HG03378 (cell line): Measurements from ENCODE around the gene COL23A1.

Experiments
- ATAC-seq: cut with Tn5 transposase; IDR thresholded peaks from one replicate; pipeline ENCODE4 v1.9.1; 2021; ENCODE audit warnings: mild to moderate bottlenecking, moderate library complexity; ENCODE audit not compliant: unreplicated experiment

The COL23A1 gene

GRCh38 chr5:178349075-178349511 lies 241.1 kb downstream of the COL23A1 start:
- no peak for ATAC-seq

GRCh38 chr5:178348356-178349074 lies 241.7 kb downstream of the COL23A1 start:
- no peak for ATAC-seq

DNA sequence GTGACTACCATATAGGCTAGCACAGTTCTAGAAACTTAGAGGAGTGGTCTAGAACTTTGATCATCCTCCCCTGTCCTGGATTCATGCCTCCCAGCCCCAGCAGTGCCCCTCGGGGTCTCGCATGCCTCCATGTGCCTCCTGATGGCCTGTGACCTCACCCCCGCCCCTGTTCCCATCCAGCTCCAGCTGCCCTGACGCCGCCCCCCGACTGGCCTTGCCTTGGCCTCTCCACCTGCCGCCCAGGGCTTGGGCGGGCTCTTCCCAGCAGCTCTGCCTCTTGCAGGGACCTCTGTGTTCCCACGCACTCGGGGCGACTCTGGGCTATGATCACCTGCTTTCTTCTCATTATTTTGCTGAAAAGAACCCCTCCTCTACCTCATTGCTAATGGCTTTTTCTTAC lies 242.2 kb downstream of the COL23A1 start:
- no peak for ATAC-seq

GRCh38 chr5:178346607-178347334 lies 243.4 kb downstream of the COL23A1 start:
- no peak for ATAC-seq

- no peak for ATAC-seq
Measured at GRCh38 chr5:178343306-178343705, 246.9 kb downstream of the COL23A1 start.

DNA sequence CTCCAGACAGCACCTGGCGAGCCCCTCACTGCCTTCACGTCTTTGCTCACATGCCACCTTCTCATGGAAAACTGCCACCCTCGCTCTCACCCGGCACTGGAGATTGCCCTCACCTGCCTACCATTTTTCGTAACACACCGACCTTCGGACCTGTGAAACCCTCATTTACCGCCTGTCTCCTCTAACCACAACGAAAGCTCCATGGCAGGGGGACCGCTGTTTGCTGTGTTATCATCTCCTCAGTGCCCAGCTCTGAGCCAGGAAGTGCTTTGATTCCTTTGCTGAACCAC lies 248.4 kb downstream of the COL23A1 start:
- ATAC-seq = no peak

GRCh38 chr5:178341091-178341850 lies 248.9 kb downstream of the COL23A1 start:
- no peak for ATAC-seq

DNA sequence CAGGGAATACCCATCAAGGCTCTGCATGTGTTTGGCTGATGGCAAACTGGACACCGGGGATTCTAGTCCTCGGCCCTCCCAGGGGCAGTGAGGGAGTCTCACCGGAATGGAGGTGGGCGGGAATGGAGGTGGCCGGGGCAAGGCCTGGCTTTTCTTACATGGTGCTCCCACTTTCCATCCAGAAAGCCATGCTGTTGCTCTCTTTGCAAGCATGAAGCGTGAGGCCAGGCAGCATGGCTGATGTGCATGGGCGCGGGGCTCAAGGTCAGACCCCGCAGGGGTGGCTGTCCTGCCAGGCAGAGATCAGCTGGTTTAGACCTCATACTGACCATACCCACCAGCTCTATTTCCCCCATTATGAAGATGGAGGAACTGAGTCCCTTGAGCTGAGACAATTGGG lies 249.6 kb downstream of the COL23A1 start:
- ATAC-seq = no peak

DNA sequence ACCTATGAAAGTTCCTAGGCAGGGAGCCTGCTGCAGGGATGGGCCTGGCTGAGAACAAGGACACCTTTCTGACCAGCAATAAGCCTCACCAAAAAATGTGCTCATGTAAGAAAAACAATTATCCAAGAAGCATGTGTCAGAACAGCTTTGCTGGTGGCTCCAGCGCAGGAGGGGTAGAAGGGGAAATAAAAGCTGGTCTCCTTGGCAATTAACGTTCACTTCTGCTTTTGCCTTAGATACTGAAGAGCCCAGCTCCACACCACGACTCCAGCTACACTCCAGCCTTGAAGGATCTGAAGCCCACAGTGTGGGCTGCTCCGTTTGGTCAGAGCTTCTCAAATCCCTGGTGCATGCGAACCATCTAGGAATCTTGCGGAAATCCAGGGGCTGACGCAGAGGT lies 250.0 kb downstream of the COL23A1 start:
- ATAC-seq = no peak

GRCh38 chr5:178339272-178339671 lies 250.9 kb downstream of the COL23A1 start:
- ATAC-seq = no peak

DNA sequence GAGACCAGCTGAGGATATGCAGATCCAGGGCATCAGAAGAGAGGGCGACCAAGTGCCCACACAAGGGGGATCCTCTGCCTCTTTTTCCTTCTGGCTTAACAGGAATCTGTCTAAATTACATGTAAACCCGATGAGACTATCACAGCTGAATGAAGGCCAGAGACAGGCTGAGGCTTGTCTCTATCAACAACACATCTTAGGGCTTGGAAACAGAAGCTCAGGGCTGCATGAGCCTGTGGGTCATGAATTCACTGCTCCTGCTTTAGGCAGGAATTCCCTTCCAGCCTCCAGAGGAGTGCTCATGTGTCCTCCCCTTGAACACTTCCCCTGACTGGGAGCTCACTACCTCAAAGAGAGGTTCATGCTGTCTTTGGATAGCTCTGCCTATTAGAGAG lies 251.4 kb downstream of the COL23A1 start:
- no peak for ATAC-seq

DNA sequence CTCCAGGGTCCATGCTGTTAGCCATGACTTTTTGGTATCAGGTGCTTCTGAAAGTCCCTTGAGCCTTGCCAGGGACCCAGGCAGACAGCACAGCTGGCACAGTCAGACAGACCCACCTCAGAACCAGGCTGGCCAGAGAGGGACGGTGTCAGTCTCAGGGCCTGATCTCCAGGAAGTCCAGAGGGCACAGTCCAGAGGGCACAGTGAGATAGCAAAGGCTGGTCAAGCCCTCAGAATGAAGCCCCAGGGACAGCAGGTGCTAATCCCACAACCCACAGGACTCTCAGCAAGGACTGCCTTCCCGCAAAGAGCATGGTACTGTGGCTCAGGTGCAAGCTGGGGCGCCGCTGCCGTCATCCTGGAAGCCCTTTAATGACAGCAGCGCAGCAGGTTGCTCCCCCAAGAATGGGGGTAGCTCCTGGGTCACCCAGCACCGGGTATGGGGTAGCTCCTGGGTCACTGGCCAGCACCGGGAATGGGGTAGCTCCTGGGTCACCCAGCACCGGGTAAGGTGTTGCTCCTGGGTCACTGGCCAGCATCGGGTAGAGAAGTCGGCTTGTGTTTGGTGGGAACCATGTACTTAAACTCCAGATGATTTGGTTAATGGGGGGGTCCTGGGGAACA lies 252.0 kb downstream of the COL23A1 start:
- no peak for ATAC-seq

DNA sequence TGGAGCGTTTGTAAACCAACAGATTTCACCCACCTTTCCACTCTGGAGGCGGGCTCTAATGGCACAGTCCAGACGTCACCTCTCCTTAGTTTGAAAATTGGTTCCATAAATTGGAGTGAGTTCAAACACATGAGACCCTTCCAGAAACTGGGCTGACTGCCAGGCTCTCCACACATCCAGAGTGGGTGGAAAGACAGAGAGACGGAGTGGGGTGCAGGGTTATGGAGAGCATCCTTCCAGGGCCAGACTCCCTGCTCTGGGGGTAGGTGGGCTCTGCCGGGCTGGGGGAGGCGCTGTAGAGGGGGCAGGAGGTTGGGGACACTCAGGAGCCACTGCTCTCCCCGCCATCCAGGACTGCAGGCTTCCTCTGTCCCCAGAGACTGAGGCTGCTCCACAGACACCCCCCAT lies 252.9 kb downstream of the COL23A1 start:
- ATAC-seq = no peak

DNA sequence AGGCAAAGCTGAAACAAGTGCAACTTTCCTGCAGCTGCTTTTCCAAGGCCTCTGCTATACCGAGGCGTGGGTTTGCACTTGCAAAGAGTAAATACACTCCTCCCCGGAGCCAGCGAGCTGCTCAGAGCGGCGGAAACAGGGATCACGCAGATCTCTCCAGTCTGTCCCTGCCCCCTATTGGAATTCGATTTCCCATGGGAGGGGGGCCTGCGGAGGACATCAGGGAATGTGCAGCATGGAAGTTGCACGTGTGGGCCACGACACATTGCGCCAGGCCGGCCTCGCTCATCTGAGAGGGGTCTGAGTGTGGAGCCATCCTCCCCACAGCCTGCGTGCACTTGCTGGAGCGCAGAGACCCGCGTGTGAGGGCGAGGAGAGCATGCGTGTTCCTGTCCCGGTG lies 253.3 kb downstream of the COL23A1 start:
- no peak for ATAC-seq

- ATAC-seq = no peak
Measured at GRCh38 chr5:178335302-178336030, 254.7 kb downstream of the COL23A1 start.

- no peak for ATAC-seq
Measured at GRCh38 chr5:178334861-178335260, 255.3 kb downstream of the COL23A1 start.

GRCh38 chr5:178333821-178334481 lies 256.2 kb downstream of the COL23A1 start:
- no peak for ATAC-seq

- ATAC-seq = no peak
Measured at GRCh38 chr5:178332210-178332641, 258.0 kb downstream of the COL23A1 start.

GRCh38 chr5:178331491-178331996 lies 258.6 kb downstream of the COL23A1 start:
- ATAC-seq = no peak

DNA sequence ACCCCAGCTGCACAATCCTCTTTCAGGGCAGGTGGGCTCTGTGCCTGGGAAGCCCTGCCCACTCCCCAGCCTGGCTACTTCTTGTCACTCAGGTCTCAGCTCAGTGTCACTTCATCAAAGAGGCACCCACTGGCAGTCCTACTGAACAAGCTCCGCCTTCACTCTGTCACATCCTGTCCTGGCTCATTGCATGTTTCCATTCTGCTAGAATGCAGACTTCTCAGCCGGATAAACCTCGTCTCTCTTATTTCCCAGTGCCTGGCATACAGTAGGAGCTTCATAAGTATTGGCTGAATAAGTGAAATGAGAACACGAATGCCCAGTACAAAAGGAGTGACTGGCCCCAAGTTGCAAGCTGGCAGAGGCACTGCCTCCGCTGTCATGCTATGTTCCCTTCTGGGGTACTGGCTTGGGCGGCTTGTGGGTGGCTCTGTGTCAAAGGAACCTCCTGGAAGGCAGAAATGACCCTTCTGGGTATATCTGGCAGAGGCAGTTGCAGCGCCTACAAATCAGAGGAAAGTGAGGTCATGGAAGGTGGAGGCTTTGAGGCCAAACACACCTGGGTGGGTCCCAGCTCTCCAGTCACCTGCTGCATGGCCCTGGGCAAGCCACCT lies 259.3 kb downstream of the COL23A1 start:
- no peak for ATAC-seq
